Measurements from ENCODE around the gene MKLN1. TPM values are rescaled to one million over a fixed set of nuclear protein-coding genes. Genes with fewer than 3 reads are reported as not detected.

Gene MKLN1
- total RNA-seq, 2 experiments from 2014 or later, result 12.1 to 56.6 TPM

GRCh38 chr7:131403322-131403721, 75.6 kb downstream of the MKLN1 start:
- intact Hi-C loops (cut with micrococcal nuclease; ENCODE audit: unreplicated experiment), result no loop called here

GRCh38 chr7:131404226-131404911, 76.7 kb downstream of the MKLN1 start:
- no peak overlapping the region for H3K4me2 ChIP-seq (ENCODE audit: low read length)
- H3K27ac ChIP-seq (ENCODE audit: low read depth, low read length, poor library complexity, severe bottlenecking), result no peak overlapping the region
- BruUV-seq (replicated peaks), result no TSS peak
- DNase-seq (ENCODE audit: low spot score), result no peak
- no peaks in the 10 kb centered on the region for H3K9me3 ChIP-seq (ENCODE audit: low read length)
- no peak overlapping the region for H3K4me3 ChIP-seq (ENCODE audit: low read depth, low read length, poor library complexity, severe bottlenecking)
- ChIA-PET CTCF (ENCODE audit: unreplicated experiment) (no interaction called here), POLR2A (no interaction called here)
- no peaks in the 10 kb centered on the region for H3K9me2 ChIP-seq (ENCODE audit: insufficient read depth, low read length)
- H3K79me2 ChIP-seq (ENCODE audit: insufficient read depth, low read depth, low read length), result no peaks in the 10 kb centered on the region; the same call in 1 of the 2 replicates
- no peak overlapping the region for H2AFZ ChIP-seq (ENCODE audit: low read length)
- H3K36me3 ChIP-seq (ENCODE audit: insufficient read depth, low read length), result peaks cover 43% of the 10 kb centered on the region
- intact Hi-C loops (cut with micrococcal nuclease; ENCODE audit: unreplicated experiment), result no loop called here
- H4K20me1 ChIP-seq (ENCODE audit: insufficient read depth, low read length), result no peaks in the 10 kb centered on the region
- TF ChIP-seq CTCF (conservative IDR thresholded peaks at IDR 0.05; ENCODE audit: low read length) (no peak), EZH2phosphoT487 (IDR thresholded peaks at IDR 0.05; ENCODE audit: borderline replicate concordance, low read depth, low read length) (no peak)
- no peaks in the 10 kb centered on the region for H3K4me1 ChIP-seq (ENCODE audit: insufficient read depth, low read length, poor library complexity, severe bottlenecking)

More at GRCh38 chr7:131403322-131403721, 75.6 kb downstream of the MKLN1 start:
- H3K9me2 ChIP-seq (ENCODE audit: insufficient read depth, low read length), result no peaks in the 10 kb centered on the region
- no peaks in the 10 kb centered on the region for H3K4me1 ChIP-seq (ENCODE audit: insufficient read depth, low read length, poor library complexity, severe bottlenecking)
- no peaks in the 10 kb centered on the region; the same call in 1 of the 2 replicates for H3K79me2 ChIP-seq (ENCODE audit: insufficient read depth, low read depth, low read length)
- H4K20me1 ChIP-seq (ENCODE audit: insufficient read depth, low read length), result no peaks in the 10 kb centered on the region
- no peak for DNase-seq (ENCODE audit: low spot score)
- H3K36me3 ChIP-seq (ENCODE audit: insufficient read depth, low read length), result peaks cover 49% of the 10 kb centered on the region
- no TSS peak for BruUV-seq (replicated peaks)
- H2AFZ ChIP-seq (ENCODE audit: low read length), result no peak overlapping the region
- H3K27ac ChIP-seq (ENCODE audit: low read depth, low read length, poor library complexity, severe bottlenecking), result no peak overlapping the region
- no peak overlapping the region for H3K4me3 ChIP-seq (ENCODE audit: low read depth, low read length, poor library complexity, severe bottlenecking)
- ChIA-PET POLR2A (interaction anchor here (0.6 to 1.1 kb wide), 2 partner anchors 8 to 382 kb away, joined by 3 read pairs; no protein-coding TSS in a partner anchor), CTCF (ENCODE audit: unreplicated experiment) (no interaction called here)
- TF ChIP-seq EZH2phosphoT487 (IDR thresholded peaks at IDR 0.05; ENCODE audit: borderline replicate concordance, low read depth, low read length), result no peak
- no peak for TF ChIP-seq CTCF (conservative IDR thresholded peaks at IDR 0.05; ENCODE audit: low read length)
- no peak overlapping the region for H3K4me2 ChIP-seq (ENCODE audit: low read length)
- no peaks in the 10 kb centered on the region for H3K9me3 ChIP-seq (ENCODE audit: low read length)

DNA sequence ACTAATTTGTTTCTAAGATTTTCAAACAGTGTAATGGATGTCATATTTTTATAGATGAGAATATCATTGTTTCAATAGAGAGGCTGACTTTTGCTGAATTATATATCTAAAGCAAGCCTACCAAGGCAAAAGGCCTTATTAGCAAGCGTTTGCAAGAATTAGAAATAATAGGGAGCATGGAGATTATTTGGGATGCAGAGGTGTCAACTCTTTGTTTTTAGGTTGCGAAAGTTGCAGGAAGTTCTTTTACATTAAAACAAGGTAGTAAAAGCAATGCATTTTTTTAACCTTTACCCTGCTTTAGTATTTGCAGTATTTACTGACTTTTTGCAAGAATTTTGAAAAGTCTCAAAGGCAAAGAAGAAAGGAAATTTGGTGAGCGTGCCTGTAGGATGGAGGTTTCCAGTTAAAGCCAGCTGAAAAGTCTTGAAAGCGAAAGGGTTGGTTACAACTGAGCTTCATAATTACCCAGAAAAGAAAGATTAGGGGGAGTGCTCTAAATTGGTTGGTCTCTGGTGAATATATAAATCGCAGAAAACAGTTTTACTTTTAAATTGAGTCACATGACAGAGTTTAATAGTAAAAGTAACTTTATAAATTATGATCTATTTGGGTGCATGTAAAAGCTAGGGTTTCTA, 81.6 kb downstream of the MKLN1 start:
- H3K9me3 ChIP-seq (ENCODE audit: low read length), result no peaks in the 10 kb centered on the region
- no peak overlapping the region for H3K4me3 ChIP-seq (ENCODE audit: low read depth, low read length, poor library complexity, severe bottlenecking)
- no peak for DNase-seq (ENCODE audit: low spot score)
- no peaks in the 10 kb centered on the region; the same call in 1 of the 2 replicates for H3K79me2 ChIP-seq (ENCODE audit: insufficient read depth, low read depth, low read length)
- H3K4me2 ChIP-seq (ENCODE audit: low read length), result no peak overlapping the region
- no peak overlapping the region for H2AFZ ChIP-seq (ENCODE audit: low read length)
- H3K36me3 ChIP-seq (ENCODE audit: insufficient read depth, low read length), result peaks cover 5% of the 10 kb centered on the region
- no peaks in the 10 kb centered on the region for H3K9me2 ChIP-seq (ENCODE audit: insufficient read depth, low read length)
- BruUV-seq (replicated peaks), result no TSS peak
- ChIA-PET POLR2A (no interaction called here), CTCF (ENCODE audit: unreplicated experiment) (no interaction called here)
- H4K20me1 ChIP-seq (ENCODE audit: insufficient read depth, low read length), result no peaks in the 10 kb centered on the region
- intact Hi-C loops (cut with micrococcal nuclease; ENCODE audit: unreplicated experiment), result no loop called here
- no peaks in the 10 kb centered on the region for H3K4me1 ChIP-seq (ENCODE audit: insufficient read depth, low read length, poor library complexity, severe bottlenecking)
- no peak overlapping the region for H3K27ac ChIP-seq (ENCODE audit: low read depth, low read length, poor library complexity, severe bottlenecking)
- TF ChIP-seq EZH2phosphoT487 (IDR thresholded peaks at IDR 0.05; ENCODE audit: borderline replicate concordance, low read depth, low read length) (no peak), CTCF (conservative IDR thresholded peaks at IDR 0.05; ENCODE audit: low read length) (no peak)
